Aorta (tissue), 5 donors: Measurements from ENCODE around the gene PRR33. TPM values are rescaled to one million over a fixed set of nuclear protein-coding genes. Genes with fewer than 3 reads are reported as not detected.

Experiments
- ATAC-seq: fragments of 200-7000 bp; cut with Tn5 transposase; one replicate; pipeline ENCODE4 v1.9.1; 2022; ENCODE audit warnings: moderate library complexity; ENCODE audit not compliant: low FRiP score
- DNase-seq, 2 donors: peaks; one replicate each; pipeline ENCODE4 v3.0.0-alpha.2; 2020
- H3K27ac ChIP-seq, 2 donors: one replicate each; pipeline ENCODE4 v1.5.1; 2013; ENCODE audit warnings: low read length in 2 of 2, mild to moderate bottlenecking in 2 of 2, moderate library complexity in 2 of 2, control low read depth in 1 of 2, inconsistent platforms in 1 of 2, low read depth in 1 of 2
- H3K27me3 ChIP-seq, 2 donors: one replicate each; pipeline ENCODE4 v1.6.1; 2013; ENCODE audit warnings: control low read depth in 1 of 2, low read length in 1 of 2, mild to moderate bottlenecking in 1 of 2, moderate library complexity in 1 of 2; ENCODE audit not compliant: insufficient read depth in 2 of 2, control insufficient read depth in 1 of 2
- H3K36me3 ChIP-seq, 2 donors: one replicate each; pipeline ENCODE4 v1.6.1; 2013; ENCODE audit warnings: control low read depth in 1 of 2, low read length in 1 of 2, mild to moderate bottlenecking in 1 of 2; ENCODE audit not compliant: insufficient read depth in 2 of 2, control insufficient read depth in 1 of 2
- H3K4me1 ChIP-seq, 2 donors: one replicate each; pipeline ENCODE4 v1.6.1; 2013; ENCODE audit warnings: low read length in 2 of 2, control low read depth in 1 of 2, mild to moderate bottlenecking in 1 of 2, moderate library complexity in 1 of 2; ENCODE audit not compliant: insufficient read depth in 2 of 2, control insufficient read depth in 1 of 2
- H3K4me3 ChIP-seq, 2 donors: one replicate each; pipeline ENCODE4 v1.5.1; 2013; ENCODE audit warnings: low read length in 2 of 2, control low read depth in 1 of 2, mild to moderate bottlenecking in 1 of 2
- H3K9me3 ChIP-seq: one replicate; pipeline ENCODE4 v1.6.1; 2013; ENCODE audit warnings: mild to moderate bottlenecking, low read length; ENCODE audit not compliant: control insufficient read depth
- WGBS, 2 donors: extraction: QIAGEN DNeasy Blood & Tissue Kit; methylation state at CpG; one replicate each; pipeline ENCODE4 v1.1.7; 2013; 5-methylcytosine and 5-hydroxymethylcytosine counted together
- intact Hi-C, 2 donors: fragments of 100-400 bp; cut with DNase I; formaldehyde crosslinking; loops; one replicate each; pipeline versions ENCODE4 v1.14.2 to v1.15.0; 2022
- polyA plus RNA-seq, 2 donors: library from polyadenylated mRNA; stranded (reverse); fragments of 200-250 nt; gene quantifications; one replicate each; pipeline ENCODE4 v1.2.3, GENCODE V29; 2013
- total RNA-seq, 2 donors: library from RNA; stranded (reverse); fragmentation: NEBNext Ultra II Directional; extraction: Animal tissue kit (Norgen Biotek cat#: 25700); gene quantifications; one replicate each; pipeline ENCODE4 v1.2.1, GENCODE V29; 2021
- donor health status: healthy with polysubstance abuse.
- donor health status: Bipolar disorder and iron deficiency.
- donor health status: DM: no; HTN: no; CAD: no.
- donor health status: DM: no; HTN: no; CAD: no.
- donor health status: DM: yes; HTN: yes; CAD: no.

Gene PRR33
- total and polyA plus RNA-seq, 4 donors: not detected

- H3K27me3 ChIP-seq: no peaks in the 10 kb centered on the region
- ATAC-seq: no peak
- no peak overlapping the region for H3K27ac ChIP-seq
- DNase-seq: peak; percentile 40 to 67
- WGBS, 2 donors: 94% methylated on average over 23 to 25 of the region's 25 CpGs
- no peaks in the 10 kb centered on the region for H3K36me3 ChIP-seq
- H3K9me3 ChIP-seq: no peaks in the 10 kb centered on the region
- intact Hi-C loops: no loop called here
- no peaks in the 10 kb centered on the region for H3K4me1 ChIP-seq
- no peak overlapping the region for H3K4me3 ChIP-seq
Observed at GRCh38 chr11:1929621-1930461, 38.1 kb upstream of the PRR33 start.

GRCh38 chr11:1928891-1929541 is 37.3 kb upstream of the PRR33 start:
- DNase-seq: peak in 1 of 2 donors; percentile 47

GRCh38 chr11:1928470-1928890 is 36.8 kb upstream of the PRR33 start:
- no peak overlapping the region for H3K4me3 ChIP-seq
- DNase-seq: peak; percentile 58 to 75
- H3K27me3 ChIP-seq: no peaks in the 10 kb centered on the region
- ATAC-seq: peak; percentile 31
- H3K4me1 ChIP-seq: no peaks in the 10 kb centered on the region
- WGBS, 2 donors: 95 to 97% methylated on average over 13 of the region's 13 CpGs
- H3K9me3 ChIP-seq: no peaks in the 10 kb centered on the region
- no peaks in the 10 kb centered on the region for H3K36me3 ChIP-seq
- H3K27ac ChIP-seq: no peak overlapping the region
- intact Hi-C loops: no loop called here

More at GRCh38 chr11:1928891-1929541, 37.3 kb upstream of the PRR33 start:
- Histone ChIP-seq H3K27me3 (no peaks in the 10 kb centered on the region), H3K36me3 (no peaks in the 10 kb centered on the region), H3K4me1 (no peaks in the 10 kb centered on the region), H3K4me3 (no peak overlapping the region), H3K27ac (no peak overlapping the region), H3K9me3 (no peaks in the 10 kb centered on the region)
- 95 to 96% methylated on average over 34 to 35 of the region's 35 CpGs for WGBS, 2 donors
- intact Hi-C loops: no loop called here
- ATAC-seq: no peak

- ATAC-seq (peak; percentile 2), DNase-seq (peak in 1 of 2 donors; percentile 72)
- Histone ChIP-seq H3K27me3 (no peaks in the 10 kb centered on the region), H3K4me3 (no peak overlapping the region), H3K27ac (no peak overlapping the region), H3K4me1 (no peaks in the 10 kb centered on the region), H3K36me3 (no peaks in the 10 kb centered on the region), H3K9me3 (no peaks in the 10 kb centered on the region)
- intact Hi-C loops: no loop called here
- WGBS, 2 donors: 94% methylated on average over 20 of the region's 20 CpGs
Observed at GRCh38 chr11:1927848-1928469, 36.3 kb upstream of the PRR33 start.

- Histone ChIP-seq H3K4me1 (no peaks in the 10 kb centered on the region), H3K36me3 (no peaks in the 10 kb centered on the region), H3K9me3 (no peaks in the 10 kb centered on the region), H3K27me3 (no peaks in the 10 kb centered on the region), H3K27ac (no peak overlapping the region), H3K4me3 (no peak overlapping the region)
- 93 to 97% methylated on average over 26 to 28 of the region's 28 CpGs for WGBS, 2 donors
- intact Hi-C loops: no loop called here
- ATAC-seq: peak; percentile 47
- DNase-seq: peak; percentile 69 to 77
Observed at GRCh38 chr11:1927026-1927847, 35.5 kb upstream of the PRR33 start.

- ATAC-seq: no peak
- intact Hi-C loops: no loop called here
- H3K4me3 ChIP-seq: no peak overlapping the region
- no peaks in the 10 kb centered on the region for H3K27me3 ChIP-seq
- no peaks in the 10 kb centered on the region for H3K4me1 ChIP-seq
- WGBS, 2 donors: 93% methylated on average over 41 of the region's 41 CpGs
- H3K27ac ChIP-seq: no peak overlapping the region
- no peaks in the 10 kb centered on the region for H3K9me3 ChIP-seq
- peak; percentile 46 to 66 for DNase-seq
- H3K36me3 ChIP-seq: no peaks in the 10 kb centered on the region
Observed at GRCh38 chr11:1926156-1927025, 34.7 kb upstream of the PRR33 start.

GRCh38 chr11:1925373-1926155 is 33.9 kb upstream of the PRR33 start:
- Histone ChIP-seq H3K36me3 (no peaks in the 10 kb centered on the region), H3K9me3 (no peaks in the 10 kb centered on the region), H3K27me3 (no peaks in the 10 kb centered on the region), H3K4me1 (no peaks in the 10 kb centered on the region), H3K27ac (no peak overlapping the region), H3K4me3 (no peak overlapping the region)
- intact Hi-C loops: no loop called here
- ATAC-seq (no peak), DNase-seq (peak; percentile 27 to 57)
- 92 to 93% methylated on average over 21 to 23 of the region's 23 CpGs for WGBS, 2 donors
